Measurements from ENCODE around the gene SRM. TPM values are rescaled to one million over a fixed set of nuclear protein-coding genes. Genes with fewer than 3 reads are reported as not detected.
A peak's percentile ranks its signal among the peaks of the same experiment; 100 is the strongest.
"Not testable (repeated sequence)": the region's sequence is repeated elsewhere in the genome, so short reads cannot be mapped to it uniquely, and the experiment has no call there.

Gene SRM
- total RNA-seq, 1 donor = 24.6 TPM

- no peak for TF ChIP-seq CTCF (IDR thresholded peaks at IDR 0.05; ENCODE audit: insufficient read depth, low read depth, low read length)
- DNase-seq (ENCODE audit: low read depth) = peak; percentile 48
- H3K4me3 ChIP-seq (ENCODE audit: low read depth, low read length) = no peak overlapping the region
Observed at GRCh38 chr1:11051781-11052511, 7.9 kb downstream of the SRM start.

GRCh38 chr1:11051121-11051520 lies 8.7 kb downstream of the SRM start:
- H3K4me3 ChIP-seq (ENCODE audit: low read depth, low read length); DNase-seq (ENCODE audit: low read depth): not testable (repeated sequence)

- DNase-seq (ENCODE audit: low read depth) = no peak
- H3K4me3 ChIP-seq (ENCODE audit: low read depth, low read length) = no peak within 1 kb of the TSS
- no peak for TF ChIP-seq CTCF (IDR thresholded peaks at IDR 0.05; ENCODE audit: insufficient read depth, low read depth, low read length)
Observed at GRCh38 chr1:11046625-11047365, 13.0 kb downstream of the SRM start, which contains the start of gene MASP2. TSS of gene MASP2 (minus strand) at chr1:11047239. CDS start at chr1:11047207, 32 bp downstream.

- no peak overlapping the region for H3K4me3 ChIP-seq (ENCODE audit: low read depth, low read length)
- DNase-seq (ENCODE audit: low read depth) = no peak
- TF ChIP-seq CTCF (IDR thresholded peaks at IDR 0.05; ENCODE audit: insufficient read depth, low read depth, low read length) = no peak
Observed at GRCh38 chr1:11046270-11046566, 13.6 kb downstream of the SRM start.

GRCh38 chr1:11045428-11046269 lies 14.2 kb downstream of the SRM start:
- no peak for DNase-seq (ENCODE audit: low read depth)
- H3K4me3 ChIP-seq (ENCODE audit: low read depth, low read length) = no peak overlapping the region
- TF ChIP-seq CTCF (IDR thresholded peaks at IDR 0.05; ENCODE audit: insufficient read depth, low read depth, low read length) = no peak

GRCh38 chr1:11044849-11045427 lies 14.9 kb downstream of the SRM start:
- no peak overlapping the region for H3K4me3 ChIP-seq (ENCODE audit: low read depth, low read length)
- no peak for DNase-seq (ENCODE audit: low read depth)
- TF ChIP-seq CTCF (IDR thresholded peaks at IDR 0.05; ENCODE audit: insufficient read depth, low read depth, low read length) = no peak
